Activated gamma-delta T cell (primary cell): ENCODE results near the gene ABCB9.
A peak's percentile ranks its signal among the peaks of the same experiment; 100 is the strongest.
"Not testable (repeated sequence)": the region's sequence is repeated elsewhere in the genome, so short reads cannot be mapped to it uniquely, and the experiment has no call there.

Experiments used
- DNase-seq: peaks from one replicate; lab custom pipeline; 2025; lab: John Stamatoyannopoulos, UW

Gene ABCB9

DNA sequence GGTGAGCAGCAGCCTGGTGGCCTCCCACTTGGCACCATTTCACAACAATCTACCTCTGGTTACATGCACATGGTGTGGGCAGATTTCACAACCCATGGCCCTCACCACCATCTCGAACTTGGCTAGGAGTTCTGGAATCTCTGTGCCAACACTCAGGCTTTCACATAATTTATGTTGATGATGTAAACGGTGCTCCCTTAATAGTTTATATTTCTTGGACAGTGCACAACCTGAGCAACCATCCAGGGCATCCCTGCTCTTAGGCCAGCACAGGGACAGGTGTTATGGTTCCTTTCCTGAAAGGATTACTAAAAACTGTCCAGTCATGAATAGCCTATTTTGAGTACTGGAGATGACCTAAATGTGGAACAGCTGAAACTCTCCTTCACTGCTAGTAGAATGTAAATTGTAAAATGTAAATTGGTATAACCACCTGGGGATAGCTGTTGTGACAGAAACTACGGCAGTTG lies 28.6 kb downstream of the ABCB9 start:
- DNase-seq, result no peak

DNA sequence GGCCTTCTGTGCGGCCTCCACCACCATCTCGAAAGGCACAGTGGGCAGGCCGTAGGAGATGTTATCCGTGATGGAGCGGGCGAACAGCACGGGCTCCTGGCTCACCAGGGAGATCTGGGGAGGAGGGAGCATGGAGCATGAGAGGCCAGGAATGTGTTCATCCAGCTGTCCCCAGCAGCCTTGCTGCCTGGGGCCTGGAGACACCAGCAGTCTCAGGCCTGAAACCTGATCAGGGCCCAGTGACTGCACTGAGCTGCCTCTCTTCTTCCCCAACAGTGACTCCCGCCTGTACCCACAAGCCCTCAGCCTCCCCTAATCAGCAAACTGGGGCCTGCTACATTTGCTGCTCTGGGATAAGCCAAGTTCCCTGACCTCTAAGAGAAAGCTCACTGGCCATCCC lies 30.9 kb downstream of the ABCB9 start:
- DNase-seq, result no peak

DNA sequence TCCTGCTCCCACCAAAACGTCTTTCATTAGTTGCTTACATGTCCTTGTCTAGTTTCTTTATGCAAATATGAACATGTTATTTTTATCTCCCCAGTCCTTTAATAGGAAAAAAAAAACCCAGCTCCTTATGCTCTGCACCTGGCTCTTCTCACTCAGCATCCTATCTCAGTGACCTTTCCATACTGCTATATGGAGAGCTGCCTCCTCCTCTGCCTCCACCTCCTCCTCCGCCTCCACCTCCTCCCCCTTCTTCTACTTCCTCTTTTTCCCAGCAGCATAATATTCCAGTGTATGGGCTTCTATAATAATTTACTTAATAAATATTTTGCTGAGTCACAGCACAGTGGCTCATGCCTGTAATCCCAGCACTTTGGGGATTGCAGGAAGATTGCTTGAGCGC lies 31.5 kb downstream of the ABCB9 start:
- DNase-seq, result no peak

DNA sequence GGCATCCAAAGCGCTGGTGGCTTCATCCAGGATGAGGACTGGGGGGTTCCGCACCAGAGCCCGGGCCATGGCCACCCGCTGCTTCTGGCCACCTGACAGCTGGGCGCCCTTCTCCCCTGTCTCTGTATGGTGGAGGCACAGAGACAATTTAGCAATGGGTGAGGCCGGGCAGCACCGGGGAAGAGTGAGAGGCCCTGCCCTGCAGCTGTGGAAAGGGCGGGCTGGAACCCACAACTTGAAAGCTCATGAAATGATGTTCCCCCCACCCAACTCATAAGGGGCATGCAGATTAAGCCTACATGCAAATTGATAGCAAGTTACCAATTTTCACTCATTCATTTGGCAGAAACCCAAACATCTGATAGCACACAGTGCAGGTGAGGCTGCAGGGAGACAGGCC lies 34.1 kb downstream of the ABCB9 start:
- no peak for DNase-seq

DNA sequence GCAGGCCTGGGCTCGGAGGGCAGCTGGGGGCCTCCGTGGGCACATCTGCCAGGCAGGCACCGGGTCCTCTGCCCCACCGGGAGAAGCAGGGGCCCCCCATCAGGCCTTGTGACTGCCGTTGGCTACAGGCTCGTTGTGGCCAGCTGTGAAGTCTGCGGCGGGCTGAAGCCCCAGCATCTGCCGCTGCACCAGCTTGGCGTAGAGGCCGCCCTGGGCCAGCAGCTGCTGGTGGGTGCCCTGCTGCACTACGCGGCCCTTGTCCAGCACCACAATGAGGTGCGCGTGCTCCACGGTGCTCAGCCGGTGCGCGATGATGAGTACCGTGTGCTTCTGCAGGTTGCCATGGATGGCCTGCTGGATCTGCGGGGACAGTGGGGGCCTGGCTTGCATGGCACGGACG lies 36.5 kb downstream of the ABCB9 start:
- no peak for DNase-seq

DNA sequence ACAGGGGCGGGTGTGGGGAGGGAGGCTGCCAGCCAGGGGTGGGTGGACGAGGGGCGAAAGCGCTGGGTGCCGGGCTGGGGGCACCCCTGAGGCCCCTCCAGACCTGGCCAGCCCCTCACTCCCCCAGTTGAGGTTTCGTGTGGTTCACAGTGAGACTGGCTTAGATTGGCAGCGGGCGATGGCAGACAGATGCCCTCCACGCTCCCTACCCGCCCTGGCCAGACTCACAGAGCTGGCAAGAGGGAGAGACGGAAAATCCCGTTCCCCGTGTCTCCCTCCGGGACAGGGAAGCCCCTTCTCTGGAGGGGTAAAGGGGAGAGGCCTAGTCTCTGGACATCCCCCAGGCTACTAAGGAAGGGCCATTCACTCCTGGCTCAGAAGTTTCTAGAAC lies 37.1 kb downstream of the ABCB9 start:
- DNase-seq, result no peak

DNA sequence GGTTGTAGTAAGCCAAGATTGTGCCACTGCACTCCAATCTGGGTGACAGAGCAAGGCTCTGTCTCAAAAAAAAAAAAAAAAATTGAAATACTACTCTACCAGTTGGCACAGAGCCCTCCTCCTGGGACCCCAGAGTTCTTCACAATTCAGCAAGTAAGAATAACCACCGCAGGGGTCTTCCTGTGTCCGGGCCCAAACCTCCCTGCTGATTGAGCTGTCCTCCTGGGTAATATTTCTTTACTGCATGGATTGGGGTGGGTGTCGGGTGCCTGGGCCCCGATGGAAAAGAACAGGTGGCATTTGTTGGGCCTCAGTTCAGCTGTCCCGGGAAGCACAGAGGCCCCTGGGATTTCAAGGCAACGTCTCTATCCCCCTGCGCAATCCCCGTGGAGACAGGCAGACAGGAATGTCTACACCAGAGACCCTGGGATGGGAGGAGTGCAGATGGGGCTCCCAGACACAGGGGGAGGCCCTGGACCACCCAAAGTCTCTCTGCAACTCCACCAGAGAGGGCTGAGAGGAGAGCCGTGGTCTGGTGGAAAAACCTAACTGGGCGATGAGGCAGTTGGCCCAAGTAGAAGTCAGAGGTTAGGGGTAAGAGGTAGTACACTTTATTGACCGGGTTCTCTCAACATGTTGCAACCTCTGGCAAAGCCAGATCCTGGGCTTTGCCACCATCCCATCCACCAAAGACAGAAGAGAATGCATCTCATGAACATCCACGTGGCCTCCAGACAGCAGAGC lies 37.7 kb downstream of the ABCB9 start:
- DNase-seq, result no peak

DNA sequence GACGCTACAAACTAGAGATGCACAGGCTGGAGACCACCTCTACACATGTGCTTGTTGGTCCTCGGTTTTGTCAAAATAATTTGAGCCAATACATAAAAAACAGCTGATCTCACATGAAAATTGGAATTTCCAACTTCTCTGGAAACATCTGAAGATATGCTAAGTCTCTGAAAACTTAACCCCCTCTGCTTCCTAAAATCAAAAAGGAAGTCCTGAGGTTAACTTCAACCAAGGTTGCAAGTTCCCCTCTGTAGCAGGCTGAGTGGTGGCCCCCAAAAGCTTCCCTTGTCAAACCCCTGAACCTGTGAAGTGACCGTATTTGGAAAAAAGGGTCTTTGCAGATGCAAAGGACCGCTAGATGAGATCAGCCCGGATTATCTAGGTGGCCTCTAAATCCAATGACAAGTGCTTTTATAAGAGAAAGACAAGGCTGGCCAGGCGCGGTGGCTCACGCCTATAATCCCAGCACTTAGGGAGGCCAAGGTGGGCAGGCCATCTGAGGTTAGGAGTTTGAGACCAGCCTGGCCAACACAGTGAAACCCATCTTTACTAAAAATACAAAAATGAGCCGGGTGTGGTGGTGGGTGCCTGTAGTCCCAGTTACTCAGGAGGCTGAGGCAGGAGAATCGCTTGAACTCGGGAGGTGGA lies 38.4 kb downstream of the ABCB9 start:
- no peak for DNase-seq

DNA sequence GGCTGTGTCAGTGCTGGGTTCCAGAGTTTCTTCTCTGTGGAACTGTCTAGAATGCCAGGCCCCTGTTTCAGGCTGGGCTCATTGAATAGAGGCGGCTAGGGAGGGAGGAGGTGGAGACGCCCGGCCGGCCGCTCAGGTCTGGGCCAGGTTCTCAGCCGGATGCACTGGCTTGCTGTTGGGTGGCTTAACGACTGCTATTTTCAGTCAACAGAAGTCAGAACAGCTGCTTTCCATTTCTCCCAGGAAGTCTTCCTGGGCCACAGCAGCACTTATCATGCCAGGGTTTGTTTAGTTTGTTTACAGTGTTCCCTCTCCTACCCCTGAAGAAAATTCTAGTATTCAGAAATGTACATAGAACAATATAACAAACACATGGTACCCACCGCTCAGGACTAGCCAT lies 44.3 kb downstream of the ABCB9 start:
- DNase-seq, result no peak

DNA sequence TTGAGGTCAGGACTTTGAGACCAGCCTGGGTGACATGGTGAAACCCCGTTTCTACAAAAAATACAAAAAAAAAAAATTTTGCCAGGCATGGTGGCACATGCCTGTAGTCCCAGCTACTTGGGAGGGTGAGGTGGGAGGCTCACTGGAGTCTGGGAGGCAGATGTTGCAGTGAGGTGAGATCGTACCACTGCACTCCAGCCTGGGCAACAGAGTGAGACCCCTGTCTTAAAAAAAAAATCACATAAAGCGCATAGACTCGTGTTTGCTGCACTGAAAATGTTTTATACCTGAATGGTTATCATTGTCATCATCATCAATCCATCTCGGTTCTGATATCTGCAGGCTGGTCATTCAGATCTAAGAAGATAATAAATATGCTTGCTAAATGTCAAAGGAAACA lies 45.6 kb downstream of the ABCB9 start:
- DNase-seq, result no peak

DNA sequence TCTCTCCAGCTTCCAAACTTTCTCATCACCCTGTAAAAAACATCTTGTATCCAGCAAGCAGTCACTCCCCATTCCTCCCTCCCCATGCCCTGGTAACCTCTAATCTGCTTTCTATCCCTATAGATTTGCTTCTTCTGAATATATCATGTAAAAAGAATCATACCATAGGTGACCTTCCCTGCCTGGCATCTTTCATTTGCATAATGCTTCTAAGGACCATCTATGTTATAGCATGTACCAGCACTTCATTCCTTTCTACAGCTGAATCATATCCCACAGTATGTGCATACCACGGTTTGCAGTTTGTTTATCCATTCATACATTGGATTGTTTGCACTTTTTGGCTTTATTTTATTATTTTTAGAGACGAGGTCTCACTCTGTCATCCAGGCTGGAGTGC lies 47.4 kb downstream of the ABCB9 start:
- no peak for DNase-seq

DNA sequence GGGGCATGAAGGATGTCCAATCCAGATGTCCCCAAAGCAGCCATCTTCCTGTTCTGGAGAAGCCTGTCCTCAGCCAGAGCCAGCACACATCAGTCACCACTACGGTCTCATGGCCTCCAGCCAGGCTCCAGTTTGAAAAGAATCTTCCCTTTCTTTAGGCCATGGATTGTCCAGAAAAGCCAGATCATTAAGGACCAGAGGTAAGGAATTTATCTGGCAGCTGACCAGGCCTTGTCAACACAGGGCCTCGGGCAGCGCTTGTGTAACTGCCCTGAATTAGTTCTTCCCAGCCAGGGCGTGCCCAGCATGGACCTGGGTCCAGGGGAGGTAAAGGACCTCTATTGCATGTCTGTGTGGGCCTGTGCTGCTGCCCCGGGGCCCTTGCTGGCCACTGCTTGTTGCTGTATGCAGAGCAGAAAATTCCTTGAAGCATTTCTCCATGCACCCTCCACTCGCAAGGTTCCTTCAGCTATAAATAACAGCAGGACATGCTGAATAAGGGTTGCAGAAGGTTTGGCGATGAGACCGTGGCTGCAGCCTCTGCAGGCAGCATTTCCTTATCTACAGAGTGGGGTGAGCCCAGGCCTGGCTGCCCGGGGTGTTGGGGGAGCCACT lies 48.6 kb downstream of the ABCB9 start:
- DNase-seq, result no peak

DNA sequence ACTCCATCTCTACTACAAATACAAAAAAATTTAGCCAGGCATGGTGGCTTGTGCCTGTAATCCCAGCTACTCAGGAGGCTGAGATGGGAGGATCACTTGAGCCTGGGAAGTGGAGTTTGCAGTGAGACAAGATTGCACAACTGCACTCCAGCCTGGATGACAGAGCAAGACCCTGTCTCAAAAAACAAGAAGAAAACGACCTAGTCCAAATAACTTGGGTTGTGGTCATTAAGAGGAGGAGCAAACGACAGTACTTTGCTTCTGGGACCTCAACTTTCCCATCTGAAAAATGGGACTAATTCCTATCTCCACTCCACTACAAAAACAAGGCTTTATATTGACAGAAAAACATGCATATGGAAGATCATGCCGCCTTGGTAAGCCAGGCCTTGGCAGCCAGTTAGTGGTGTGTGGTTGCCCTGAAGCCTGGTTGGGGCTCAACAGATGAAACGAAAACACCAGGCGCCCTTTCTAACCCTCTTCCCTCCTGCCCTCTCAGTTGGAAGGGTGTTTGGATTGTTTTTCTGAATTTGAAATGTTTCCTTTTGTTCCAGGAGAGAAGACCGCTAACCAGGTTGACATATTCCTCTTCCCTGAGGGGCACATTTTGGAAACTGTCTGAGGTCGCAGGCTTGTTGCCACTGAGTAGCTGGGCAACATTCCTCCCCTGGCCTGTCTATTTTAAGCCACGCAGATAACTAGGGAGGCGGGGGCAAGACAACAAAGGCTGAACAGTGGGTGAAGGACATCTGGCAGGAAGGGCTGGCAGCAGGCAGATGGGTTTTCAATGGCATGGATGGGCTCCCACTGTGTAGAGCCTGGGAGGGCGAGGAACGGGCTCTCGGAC lies 56.6 kb downstream of the ABCB9 start:
- no peak for DNase-seq

DNA sequence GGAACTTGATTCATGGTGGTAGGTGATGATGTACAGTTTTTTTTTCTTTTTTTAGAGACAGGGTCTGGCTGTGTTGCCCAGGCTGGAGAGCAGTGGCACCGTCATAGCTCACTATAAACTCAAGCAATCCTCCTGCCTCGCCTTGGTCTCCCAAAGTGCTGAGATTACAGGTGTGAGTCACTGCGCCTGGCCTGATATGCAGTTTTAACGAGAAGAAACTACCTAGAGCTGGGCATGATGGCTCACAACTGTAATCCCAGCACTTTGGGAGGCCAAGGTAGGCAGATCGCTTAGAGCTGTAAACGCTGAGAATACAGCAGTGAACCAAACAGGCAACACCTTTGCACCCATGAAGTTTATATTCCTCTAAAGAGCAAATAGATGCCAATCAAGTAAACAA lies 57.3 kb downstream of the ABCB9 start:
- no peak for DNase-seq

DNA sequence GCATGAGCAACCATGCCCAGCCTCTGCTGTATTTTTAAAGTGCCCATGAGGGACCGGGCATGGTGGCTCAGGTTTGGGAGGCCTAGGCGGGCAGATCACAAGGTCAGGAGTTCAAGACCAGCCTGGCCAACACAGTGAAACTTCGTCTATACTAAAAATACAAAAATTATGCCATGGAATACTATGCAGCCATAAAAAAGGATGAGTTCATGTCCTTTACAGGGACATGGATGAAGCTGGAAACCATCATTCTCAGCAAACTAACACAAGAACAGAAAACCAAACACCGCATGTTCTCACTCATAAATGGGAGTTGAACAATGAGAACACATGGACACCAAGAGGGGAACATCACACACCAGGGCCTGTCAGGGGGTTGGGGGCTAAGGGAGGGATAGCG lies 61.0 kb downstream of the ABCB9 start:
- DNase-seq, result not testable (repeated sequence)

DNA sequence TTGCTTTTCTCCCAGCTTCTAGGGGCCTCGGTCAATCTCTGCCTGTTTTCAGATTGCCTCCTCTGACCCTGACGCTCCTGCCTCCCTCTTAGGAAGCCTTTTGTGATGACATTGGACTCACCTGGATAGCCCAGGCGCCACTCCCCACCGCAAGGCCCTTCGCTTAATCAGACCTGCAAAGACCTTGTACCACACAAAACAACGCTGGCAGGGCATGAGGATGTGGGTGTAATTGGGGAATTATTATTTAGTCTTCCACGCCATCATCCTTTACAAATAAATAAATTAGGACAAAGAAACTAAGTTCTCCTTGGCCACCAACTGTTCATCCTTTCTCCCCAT lies 62.6 kb downstream of the ABCB9 start:
- DNase-seq, result no peak

DNA sequence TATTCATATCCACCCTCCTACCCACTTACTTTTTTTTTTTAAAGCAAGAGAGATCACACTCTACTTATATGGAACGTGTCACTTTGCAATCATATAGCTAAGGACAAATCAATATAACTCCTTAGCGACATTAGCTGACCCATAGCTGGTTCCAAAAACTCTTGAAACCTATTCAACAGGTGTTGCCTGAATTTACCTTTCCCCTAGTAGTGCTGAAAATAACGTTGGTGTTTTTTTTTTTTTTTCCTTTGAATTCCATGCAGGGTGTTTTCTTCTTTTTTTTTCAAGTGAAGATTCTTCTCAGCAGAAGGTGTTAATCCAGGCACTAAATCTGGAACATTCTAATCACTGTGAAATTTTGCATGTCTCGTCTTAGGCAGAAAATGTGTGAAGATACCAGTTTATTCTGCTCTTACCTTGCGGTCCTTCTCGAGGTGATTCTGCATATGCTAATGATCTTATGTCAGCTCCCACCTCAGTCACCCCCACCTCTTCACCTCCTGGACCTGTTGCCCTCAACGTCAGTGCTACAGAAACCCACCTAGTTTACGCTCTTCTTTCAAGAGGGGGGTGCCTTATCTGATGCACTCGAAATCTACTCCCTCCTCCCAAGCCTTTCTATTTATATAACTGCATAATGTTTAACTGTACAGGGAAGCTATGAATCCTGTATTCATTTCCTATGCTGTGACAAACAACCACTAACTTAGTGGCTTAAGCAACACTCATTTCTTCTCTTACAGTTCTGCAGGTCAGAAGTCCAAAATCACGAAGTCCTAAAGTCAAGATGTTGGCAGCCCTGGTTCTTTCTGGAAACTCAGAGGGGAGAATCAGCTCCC lies 63.2 kb downstream of the ABCB9 start:
- DNase-seq, result no peak

DNA sequence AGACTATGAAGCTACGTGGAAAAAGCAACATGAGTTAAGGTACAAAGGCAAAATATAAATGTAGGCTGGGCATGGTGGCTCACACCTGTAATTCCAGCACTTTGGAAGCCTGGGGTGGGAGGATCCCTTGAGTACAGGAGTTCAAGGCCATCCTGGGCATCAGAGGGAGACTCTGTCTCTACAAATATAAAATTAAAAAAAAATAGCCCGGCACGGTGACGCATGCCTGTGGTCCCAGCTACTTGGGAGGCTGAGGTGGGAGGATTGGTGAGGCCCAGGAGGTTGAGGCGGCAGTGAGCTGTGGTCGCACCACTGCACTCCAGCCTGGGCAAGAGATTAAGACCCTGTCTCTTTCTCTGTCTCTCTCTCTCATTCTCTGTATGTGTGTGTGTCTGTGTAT lies 66.4 kb downstream of the ABCB9 start:
- DNase-seq, result no peak

DNA sequence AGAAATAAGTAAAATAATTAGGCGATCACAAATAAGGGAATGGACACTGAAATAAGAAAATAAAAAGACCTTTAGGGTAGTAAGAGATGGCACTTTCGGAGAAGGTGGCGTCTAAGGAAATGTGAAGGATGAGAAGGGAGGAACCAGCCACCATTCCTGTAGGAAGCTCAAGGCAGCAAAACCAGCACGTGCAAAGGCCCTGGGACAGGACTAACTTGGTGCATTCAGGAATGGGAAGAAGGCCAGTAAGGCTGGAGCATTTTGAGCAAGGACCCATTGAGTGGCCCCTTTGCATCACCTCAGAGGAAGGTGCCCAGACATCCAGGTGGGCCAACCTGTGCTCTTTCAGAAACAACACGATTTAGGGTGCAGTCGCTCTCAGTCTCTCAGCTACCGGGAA lies 69.6 kb downstream of the ABCB9 start:
- DNase-seq, result no peak

DNA sequence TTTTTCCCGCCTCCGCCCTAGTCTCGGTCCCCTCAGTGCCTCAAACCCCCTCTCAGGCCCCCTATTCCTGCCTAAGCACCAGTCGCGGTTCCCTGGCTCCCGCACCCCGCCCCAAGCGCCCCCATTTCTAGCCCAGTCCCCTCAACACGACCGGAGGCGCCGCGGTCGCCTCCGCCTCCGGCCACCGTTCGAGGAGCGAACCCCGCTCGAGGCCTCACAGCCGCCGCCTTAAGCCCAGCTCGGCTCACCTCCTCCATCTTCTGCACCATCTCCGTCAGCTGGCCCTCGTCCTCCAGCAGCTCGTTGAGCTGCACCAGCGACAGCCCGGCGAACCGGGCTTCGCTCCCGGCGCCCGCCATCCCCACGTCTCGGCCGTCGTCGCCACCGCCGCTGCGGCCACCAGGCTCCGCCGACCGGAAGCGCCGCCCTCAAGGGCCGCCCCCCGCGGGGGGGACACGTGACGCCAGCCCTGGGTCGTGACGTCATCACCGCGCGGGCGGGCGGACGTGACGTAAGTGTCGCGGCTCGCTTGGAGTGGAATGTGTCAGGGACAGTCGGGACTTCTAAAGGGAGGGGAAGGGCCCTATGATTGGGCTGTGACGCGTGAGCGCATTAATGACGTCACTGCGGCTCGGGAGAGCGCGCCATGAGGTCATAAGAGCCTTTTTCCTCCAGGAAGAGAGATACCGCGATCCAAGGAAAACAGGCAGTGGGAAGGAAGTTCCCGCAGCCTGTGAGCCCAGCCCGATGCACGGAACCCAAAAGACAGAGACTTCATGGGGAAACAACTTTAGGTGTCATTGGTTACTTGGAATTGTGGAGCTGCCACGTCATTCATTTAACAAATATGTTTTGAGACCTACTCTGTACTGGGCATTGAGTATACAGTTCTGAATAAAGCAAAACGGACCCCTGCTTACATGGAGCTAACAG lies 70.3 kb downstream of the ABCB9 start, which contains the start of gene VPS37B:
Gene VPS37B (minus strand): TSS at position 421 of the 933 bp plus-strand sequence. CDS start 62 bp downstream, at position 359.
- peak; percentile 87 for DNase-seq
